H1 (cell line): ENCODE measurements around the gene SPTB. TPM values are rescaled to one million over a fixed set of nuclear protein-coding genes. Genes with fewer than 3 reads are reported as not detected.
A peak's percentile ranks its signal among the peaks of the same experiment; 100 is the strongest.

Source experiments
- CHD7 ChIP-seq: fragments of 300-600 bp; sonication (generic); IDR thresholded peaks from 2 replicates; pipeline ENCODE4 v1.7.1; 2012; ENCODE audit warnings: low read length, moderate library complexity, mild to moderate bottlenecking, inconsistent platforms; ENCODE audit not compliant: insufficient replicate concordance
- E2F6 ChIP-seq: IDR thresholded peaks from 2 replicates; pipeline ENCODE4 v1.6.1; 2012; ENCODE audit warnings: inconsistent platforms
- MAX ChIP-seq: IDR thresholded peaks from 2 replicates; pipeline ENCODE4 v1.6.1; 2012; ENCODE audit warnings: inconsistent platforms
- polyA plus RNA-seq, 7 experiments: library from polyadenylated mRNA; depleted of rRNA in 3 of 7; stranded (reverse) in 5 of 7; unstranded in 2 of 7; fragments of >200 nt in 5 of 7; fragments of 200-250 nt in 2 of 7; gene quantifications; 1 replicate in 5 of 7; 2 replicates in 1 of 7; 4 replicates in 1 of 7; pipeline versions ENCODE4 v1.2.1 to v1.2.3, GENCODE V29; 2011 to 2013; ENCODE audit warnings: missing spikeins in 2 of 7, mixed read lengths in 2 of 7
- total RNA-seq: library from RNA; stranded (reverse); fragmentation: NEBNext Ultra II Directional; extraction: Animal tissue kit (Norgen Biotek cat#: 25700); gene quantifications from 2 replicates; pipeline ENCODE4 v1.2.1, GENCODE V29; 2021

The SPTB gene
- total and polyA plus RNA-seq, 2 of the 8 experiments (the other 6 are each of a cell fraction or from before 2014, with no cell fraction given): 0.30 to 2.4 TPM

- TF ChIP-seq CHD7 (no peak), E2F6 (0 out of 2 replicates have a peak, but pooled peaks have one; percentile 16), MAX (peak; percentile 53; the same call in 1 of the 2 replicates)
These were observed 89.2 kb downstream of the SPTB start (continued) for GRCh38 chr14:64790478-64790877.
